Anterior cingulate cortex (tissue), 58 donors: ENCODE results near the gene CEMIP.

Experiments
- DNase-seq, 58 donors: peaks; one replicate each; lab custom pipeline; 2025; lab: John Stamatoyannopoulos, UW

CEMIP gene

DNA sequence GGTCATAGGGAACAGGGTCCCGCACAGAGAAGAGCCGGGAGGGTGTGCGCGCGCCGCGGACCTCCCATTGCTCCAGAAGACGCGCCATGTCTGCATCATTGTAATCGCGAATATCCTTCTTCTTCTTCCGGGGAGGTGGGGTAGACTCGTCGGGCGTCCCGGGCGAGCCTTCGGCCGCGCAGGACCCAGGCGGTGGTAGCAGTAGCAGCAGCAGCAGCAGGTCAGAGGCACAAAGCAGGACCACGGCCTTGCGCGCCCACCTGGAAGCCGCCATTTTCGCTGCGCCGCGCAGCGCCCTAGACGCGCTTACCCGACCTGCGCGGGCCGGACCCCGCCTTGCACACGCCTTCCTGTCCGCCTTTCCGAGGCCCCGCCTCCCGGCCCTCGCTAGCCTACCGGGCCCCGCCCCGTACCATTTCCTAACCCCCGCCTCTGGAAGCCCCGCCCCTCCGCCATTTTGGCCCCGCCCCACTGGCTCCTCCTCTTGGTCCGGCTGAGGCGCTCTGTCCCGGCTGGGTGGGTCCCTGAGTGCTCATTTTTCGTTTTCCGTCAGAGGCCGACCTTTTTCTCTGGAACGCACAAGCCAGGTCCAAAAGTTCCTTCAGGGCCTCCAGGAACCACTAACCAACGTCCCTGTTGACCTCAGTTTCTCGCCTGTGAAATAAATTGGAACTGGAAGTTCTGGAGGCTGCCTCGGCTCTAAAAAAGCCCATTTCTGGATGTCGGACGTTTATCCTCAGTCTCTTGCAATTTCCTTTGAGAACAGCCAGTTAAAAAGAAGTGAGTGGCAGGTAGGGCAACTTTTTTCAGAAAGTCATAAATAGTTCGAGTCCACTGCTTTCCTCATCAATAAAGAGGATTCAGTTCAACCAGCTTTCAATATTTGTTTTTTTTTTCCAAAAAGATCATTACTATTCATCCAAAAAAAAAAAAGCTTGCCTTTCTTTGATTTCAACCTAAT lies 210.6 kb downstream of the CEMIP start, which contains the start of gene MESD:
Gene MESD (minus strand): TSS at position 302 of the 961 bp plus-strand sequence. CDS start 28 bp downstream, at position 274.
- DNase-seq = peak; percentile 57 to 98 (median 95)

DNA sequence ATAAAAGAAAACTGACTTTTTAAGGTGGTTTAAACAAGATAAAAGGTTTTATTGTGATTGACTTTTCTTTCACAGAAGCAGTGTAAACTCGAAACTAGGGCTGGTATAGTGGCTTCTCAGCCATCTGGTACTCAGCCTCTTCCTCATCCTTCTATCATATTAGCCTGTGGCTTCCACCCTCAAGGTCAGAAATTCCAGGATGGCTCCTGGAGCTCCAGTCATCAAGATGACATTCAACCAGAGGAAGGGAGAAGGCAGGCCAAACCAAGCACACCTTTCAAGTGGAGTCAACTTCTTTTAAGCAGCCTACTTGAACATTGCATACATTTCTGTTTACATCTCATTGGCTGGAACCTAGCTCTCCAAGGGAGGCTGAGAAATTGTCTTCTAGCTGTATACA lies 211.8 kb downstream of the CEMIP start:
- DNase-seq = peak in 1 of 58 donors; percentile 15

DNA sequence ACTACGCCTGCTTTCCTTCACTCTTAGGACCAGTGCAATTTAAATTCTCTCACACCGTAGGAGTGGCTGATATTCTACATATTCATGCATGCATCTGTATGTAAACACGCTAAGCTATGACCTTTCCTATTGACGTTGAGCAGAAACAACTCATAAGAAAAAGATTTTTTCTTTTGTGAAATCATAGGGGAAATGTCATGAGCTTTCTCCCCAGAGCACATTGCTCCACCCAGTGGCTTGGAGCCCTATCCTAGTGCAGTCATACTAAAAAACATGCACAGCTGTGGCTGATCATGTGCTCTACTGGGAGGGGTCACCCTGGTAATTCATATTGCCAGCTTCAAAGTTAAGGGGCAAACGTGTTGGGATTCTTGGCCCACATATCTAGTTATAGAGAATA lies 212.3 kb downstream of the CEMIP start:
- peak in 25 of 58 donors; percentile 13 to 69 (median 43) for DNase-seq

DNA sequence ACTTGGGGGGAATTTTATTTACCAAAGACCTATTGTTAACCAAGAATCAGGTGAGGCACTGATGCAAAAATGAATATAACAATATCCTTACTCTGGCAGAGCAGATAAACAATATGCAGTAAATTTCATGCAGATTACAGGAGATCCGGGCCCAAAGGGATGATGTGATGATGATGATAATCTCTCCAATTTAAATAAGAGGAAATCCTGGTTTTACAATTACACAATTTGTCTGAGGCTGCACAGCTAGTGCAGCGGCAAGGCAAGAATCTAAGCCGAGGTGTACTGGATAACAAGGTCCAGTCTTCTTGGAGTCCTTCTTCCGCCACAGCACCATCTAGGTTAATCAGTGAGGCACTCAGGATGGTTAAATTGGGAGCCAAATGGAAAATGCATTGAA lies 212.8 kb downstream of the CEMIP start:
- no peak for DNase-seq

- no peak for DNase-seq
Observed at GRCh38 chr15:80992441-80992840, 213.3 kb downstream of the CEMIP start.

GRCh38 chr15:80996247-80996646 lies 217.1 kb downstream of the CEMIP start:
- DNase-seq = no peak

DNA sequence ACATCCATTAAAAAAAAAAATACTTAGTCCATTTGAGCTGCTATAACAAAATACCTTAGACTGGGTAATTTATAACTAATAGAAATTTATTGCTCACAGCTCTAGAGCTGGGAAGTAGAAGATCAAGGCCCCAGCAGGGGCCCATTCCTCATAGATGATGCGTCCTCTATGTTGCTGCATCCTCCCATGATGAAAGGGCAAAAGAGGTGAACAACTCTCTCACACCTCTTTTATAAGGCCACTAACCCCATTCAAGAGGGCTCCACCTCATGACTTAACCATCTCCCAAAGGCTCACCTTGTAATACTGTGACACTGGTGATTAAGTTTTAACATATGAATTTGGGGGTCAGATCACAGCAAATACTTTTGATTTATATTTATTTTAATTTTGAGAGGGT lies 218.5 kb downstream of the CEMIP start:
- DNase-seq = no peak

DNA sequence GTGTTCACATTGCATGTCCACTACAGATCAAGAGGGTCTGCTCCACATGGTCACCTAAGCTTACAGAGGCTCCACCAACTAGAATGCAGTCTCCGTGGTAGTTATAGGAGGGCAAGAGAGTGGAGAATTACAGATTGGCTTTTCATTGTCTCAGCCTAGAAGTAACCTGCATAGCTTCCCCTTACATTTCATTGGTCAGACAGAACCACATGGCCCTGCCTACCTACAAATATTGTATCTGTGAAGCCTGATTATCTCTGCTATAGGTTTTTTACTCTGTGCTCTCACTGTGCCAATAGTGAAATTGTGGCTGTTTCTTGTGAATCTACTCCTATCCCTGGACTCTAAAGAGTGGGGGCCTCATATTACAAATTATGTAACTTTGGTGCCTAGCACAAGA lies 219.1 kb downstream of the CEMIP start:
- no peak for DNase-seq

- DNase-seq = no peak
Observed at GRCh38 chr15:80999623-81000036, 220.5 kb downstream of the CEMIP start.

DNA sequence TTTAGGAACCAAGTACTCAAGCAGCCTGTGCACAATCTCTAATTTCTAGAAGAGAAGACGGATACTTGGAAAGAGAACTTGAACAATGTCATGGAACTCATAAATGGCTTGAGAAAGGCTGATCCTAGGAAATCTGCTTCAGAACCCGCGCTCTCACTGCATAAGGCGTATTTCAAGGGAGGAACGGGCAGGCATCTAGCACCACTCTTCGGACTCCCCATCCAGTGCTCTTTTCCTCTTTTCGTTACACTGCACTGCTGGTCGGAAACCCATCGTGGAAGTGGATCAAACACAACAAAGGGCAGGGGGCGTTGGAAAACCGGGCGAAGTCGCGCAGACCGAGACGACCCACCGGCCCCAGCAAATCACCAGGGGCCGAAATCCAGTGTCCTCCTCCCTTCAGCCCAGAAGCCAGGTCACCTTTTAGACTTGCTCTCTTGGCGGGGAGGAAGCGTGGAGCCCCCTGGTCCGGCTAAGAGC lies 221.0 kb downstream of the CEMIP start:
- peak in 10 of 58 donors; percentile 31 to 64 (median 51) for DNase-seq

DNA sequence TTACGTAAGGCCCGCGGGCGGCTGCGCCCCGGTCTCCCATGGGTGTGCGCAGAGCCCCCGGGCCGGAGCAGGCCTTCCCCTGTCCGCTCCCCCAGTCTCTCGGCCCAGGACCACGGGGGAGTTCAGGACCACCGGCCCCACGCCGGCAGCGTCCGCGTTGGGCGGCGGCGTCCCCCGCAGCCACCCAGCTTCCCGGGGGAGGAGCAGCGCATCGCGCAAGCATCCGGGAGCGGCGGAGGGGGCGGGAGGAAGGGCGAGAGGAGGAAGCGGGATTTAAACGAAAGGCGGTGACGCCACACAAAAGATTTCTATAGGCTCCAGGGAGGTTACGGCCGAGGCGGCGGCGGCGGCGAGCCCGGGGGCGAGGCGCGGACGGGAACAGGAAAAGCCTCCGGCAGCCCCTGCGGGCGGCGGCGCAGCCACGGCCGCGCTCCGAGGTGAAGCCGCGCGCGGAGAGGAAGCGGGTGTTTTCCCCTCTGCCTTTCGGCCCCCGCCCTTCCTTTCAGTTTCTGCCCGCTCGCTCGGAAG lies 221.5 kb downstream of the CEMIP start, which contains the start of gene TLNRD1:
Gene TLNRD1 (plus strand): TSS at position 300 of the 528 bp plus-strand sequence. CDS start 1,349 bp downstream, outside the sequence.
- peak in 56 of 58 donors; percentile 33 to 90 (median 76) for DNase-seq
